Measurements from ENCODE around the gene SNX30.

Gene SNX30

GRCh38 chr9:112833081-112833480 is 82.5 kb downstream of the SNX30 start:
- DNase-seq = no peak

- DNase-seq = no peak
These were observed 85.8 kb downstream of the SNX30 start for GRCh38 chr9:112836394-112836793.

GRCh38 chr9:112838342-112838741 is 87.8 kb downstream of the SNX30 start:
- DNase-seq = no peak

- no peak for DNase-seq
These were observed 88.8 kb downstream of the SNX30 start for GRCh38 chr9:112839331-112839730.

GRCh38 chr9:112841261-112841660 is 90.7 kb downstream of the SNX30 start:
- no peak for DNase-seq

GRCh38 chr9:112842555-112842954 is 92.0 kb downstream of the SNX30 start:
- no peak for DNase-seq

- peak; percentile 80 for DNase-seq
These were observed 94.4 kb downstream of the SNX30 start for GRCh38 chr9:112844771-112845542.

GRCh38 chr9:112846528-112847488 is 96.2 kb downstream of the SNX30 start:
- DNase-seq = no peak

- no peak for DNase-seq
These were observed 98.0 kb downstream of the SNX30 start for GRCh38 chr9:112848316-112849151.

- DNase-seq = no peak
These were observed 98.9 kb downstream of the SNX30 start for GRCh38 chr9:112849363-112849922.

- no peak for DNase-seq
These were observed 100.3 kb downstream of the SNX30 start for GRCh38 chr9:112850840-112851239.

- no peak for DNase-seq
These were observed 102.4 kb downstream of the SNX30 start for GRCh38 chr9:112852741-112853504.

GRCh38 chr9:112853882-112854585 is 103.5 kb downstream of the SNX30 start:
- no peak for DNase-seq

- DNase-seq = no peak
These were observed 104.1 kb downstream of the SNX30 start for GRCh38 chr9:112854657-112855056.

- DNase-seq = no peak
These were observed 105.6 kb downstream of the SNX30 start for GRCh38 chr9:112856200-112856599.

- no peak for DNase-seq
These were observed 106.3 kb downstream of the SNX30 start for GRCh38 chr9:112856843-112857242.

- no peak for DNase-seq
These were observed 107.4 kb downstream of the SNX30 start for GRCh38 chr9:112858005-112858404.

GRCh38 chr9:112858625-112859147 is 108.1 kb downstream of the SNX30 start:
- DNase-seq = no peak

- no peak for DNase-seq
These were observed 109.9 kb downstream of the SNX30 start for GRCh38 chr9:112860451-112860850.

- no peak for DNase-seq
These were observed 110.6 kb downstream of the SNX30 start for GRCh38 chr9:112861155-112861554.

All from CD4-positive, alpha-beta T cell treated with Interleukin-17A for 4 hours (primary cell).